GM10248 (cell line): ENCODE results near the gene FAM20B.

ENCODE experiments used
- CTCF ChIA-PET: fragments of 300-600 bp; sonication (Branson Sonifier 250); formaldehyde crosslinking; extraction: SDS; loops from one replicate; lab custom pipeline; 2021; ENCODE audit warnings: antibody characterized with exemption; lab: Yijun Ruan, JAX
- POLR2A ChIA-PET: fragments of 350-650 bp; sonication (Branson Sonifier 250); formaldehyde crosslinking; extraction: SDS; loops from one replicate; lab custom pipeline; 2020; ENCODE audit warnings: antibody characterized with exemption; lab: Yijun Ruan, JAX
- DNase-seq: peaks from one replicate; pipeline ENCODE4 v3.0.0; 2012; ENCODE audit errors: extremely low spot score
- CTCF ChIP-seq: IDR thresholded peaks from 2 replicates; pipeline ENCODE4 v1.5.1; 2012; ENCODE audit warnings: mild to moderate bottlenecking, low read depth; ENCODE audit errors: extremely low read depth, missing control alignments, control extremely low read depth

The FAM20B gene

GRCh38 chr1:179090522-179090921 is 64.8 kb downstream of the FAM20B start:
- DNase-seq: no peak
- POLR2A ChIA-PET: no interaction called here
- no peak for TF ChIP-seq CTCF
- CTCF ChIA-PET: no interaction called here

GRCh38 chr1:179090923-179091322 is 65.2 kb downstream of the FAM20B start:
- ChIA-PET POLR2A (no interaction called here), CTCF (interaction anchor here (1.7 to 2.2 kb wide), 2 partner anchors 12 to 30 kb away, joined by 4 to 8 read pairs; no protein-coding TSS in a partner anchor)
- DNase-seq: no peak
- no peak for TF ChIP-seq CTCF

GRCh38 chr1:179091691-179092165 is 66.0 kb downstream of the FAM20B start:
- no peak for TF ChIP-seq CTCF
- no peak for DNase-seq
- ChIA-PET POLR2A (interaction anchor here (1.0 kb wide), 1 partner anchor 10 kb away, joined by 3 read pairs; the partner anchor contains the start of gene TOR3A), CTCF (interaction anchor here (1.7 to 2.2 kb wide), 2 partner anchors 13 to 29 kb away, joined by 4 to 8 read pairs; no protein-coding TSS in a partner anchor)

GRCh38 chr1:179092896-179093461 is 67.3 kb downstream of the FAM20B start:
- ChIA-PET CTCF (interaction anchor here (0.9 to 2.2 kb wide), 5 partner anchors 13 to 28 kb away, joined by 3 to 8 read pairs (median 3); no protein-coding TSS in a partner anchor), POLR2A (interaction anchor here (0.6 kb wide), 2 partner anchors 10 to 1772 kb away, joined by 3 read pairs; no protein-coding TSS in a partner anchor)
- TF ChIP-seq CTCF: no peak
- DNase-seq: no peak

GRCh38 chr1:179094818-179095217 is 69.1 kb downstream of the FAM20B start:
- no peak for TF ChIP-seq CTCF
- ChIA-PET CTCF (interaction anchor here (1.1 kb wide), 1 partner anchor 26 kb away, joined by 5 read pairs; no protein-coding TSS in a partner anchor), POLR2A (no interaction called here)
- no peak for DNase-seq

GRCh38 chr1:179095377-179095776 is 69.7 kb downstream of the FAM20B start:
- no peak for TF ChIP-seq CTCF
- CTCF ChIA-PET: interaction anchor here (1.0 to 1.5 kb wide), 3 partner anchors 8 to 275 kb away, joined by 3 to 5 read pairs (median 4); no protein-coding TSS in a partner anchor
- no peak for DNase-seq
- POLR2A ChIA-PET: no interaction called here
